K562 (cell line): Measurements from ENCODE around the gene TNPO2. TPM values are rescaled to one million over a fixed set of nuclear protein-coding genes. Genes with fewer than 3 reads are reported as not detected.
A peak's percentile ranks its signal among the peaks of the same experiment; 100 is the strongest.

Experiments used
- CCAR2 ChIP-seq: fragments of 200-400 bp; formaldehyde crosslinking; IDR thresholded peaks from 2 replicates; pipeline ENCODE4 v1.6.1; 2017; ENCODE audit warnings: mild to moderate bottlenecking, low read depth, low read length
- CLOCK ChIP-seq: fragments of 250-450 bp; sonication (Bioruptor Pico); IDR thresholded peaks from 2 replicates; pipeline ENCODE4 v1.4.0; 2020; ENCODE audit warnings: mild to moderate bottlenecking, moderate library complexity, borderline replicate concordance
- ETV5 ChIP-seq: sonication (generic); formaldehyde crosslinking; IDR thresholded peaks from 2 replicates; pipeline ENCODE4 v1.4.0; 2020; ENCODE audit warnings: low read depth, mild to moderate bottlenecking, missing genetic modification reagents
- HMG20B ChIP-seq: fragments of 250-450 bp; sonication (Bioruptor Pico); IDR thresholded peaks from 2 replicates; pipeline ENCODE4 v1.5.0; 2021; ENCODE audit warnings: mild to moderate bottlenecking
- HNRNPL ChIP-seq: fragments of 200-400 bp; formaldehyde crosslinking; IDR thresholded peaks from 2 replicates; pipeline ENCODE4 v1.6.1; 2017; ENCODE audit warnings: low read depth, mild to moderate bottlenecking, low read length
- ILF3 ChIP-seq: fragments of 450-650 bp; IDR thresholded peaks from 2 replicates; pipeline ENCODE4 v1.6.1; 2018; ENCODE audit warnings: antibody characterized with exemption, mild to moderate bottlenecking, moderate library complexity, borderline replicate concordance
- NCOA2 ChIP-seq, 2 experiments: fragments of 450-650 bp; IDR thresholded peaks; 2 replicates each; pipeline ENCODE4 v1.6.1; 2018; ENCODE audit warnings: mild to moderate bottlenecking in 2 of 2, moderate library complexity in 1 of 2; ENCODE audit not compliant: partially characterized antibody in 2 of 2
- NFYB ChIP-seq: IDR thresholded peaks from 2 replicates; pipeline ENCODE4 v1.6.1; 2011; ENCODE audit warnings: mild to moderate bottlenecking, moderate library complexity; ENCODE audit not compliant: insufficient read length; ENCODE audit errors: extremely low read depth
- NR2C1 ChIP-seq, 2 experiments: fragments of 450-650 bp; IDR thresholded peaks; 2 replicates each; pipeline ENCODE4 v1.6.1; 2017; ENCODE audit warnings: mild to moderate bottlenecking in 2 of 2, antibody characterized with exemption in 1 of 2, inconsistent platforms in 1 of 2, missing compliant biosample characterization in 1 of 2, missing genetic modification characterization in 1 of 2
- POLR2A ChIP-seq: fragments of 450-650 bp; conservative IDR thresholded peaks from 2 replicates; pipeline ENCODE4 v1.6.1; 2016
- RUNX1 ChIP-seq: sonication (generic); IDR thresholded peaks from 2 replicates; pipeline ENCODE4 v1.6.1; 2016; ENCODE audit warnings: antibody characterized with exemption, low read depth
- SP1 ChIP-seq: sonication (generic); formaldehyde crosslinking; IDR thresholded peaks from 2 replicates; pipeline ENCODE4 v1.8.1; 2022; ENCODE audit warnings: mild to moderate bottlenecking, missing genetic modification reagents
- TAF9B ChIP-seq: fragments of 450-650 bp; IDR thresholded peaks from 2 replicates; pipeline ENCODE4 v1.6.1; 2018; ENCODE audit warnings: mild to moderate bottlenecking; ENCODE audit not compliant: partially characterized antibody
- TAL1 ChIP-seq: fragments of 450-650 bp; IDR thresholded peaks from 2 replicates; pipeline ENCODE4 v1.6.1; 2016; ENCODE audit warnings: mild to moderate bottlenecking
- TCF7L2 ChIP-seq: fragments of 150-350 bp; IDR thresholded peaks from 2 replicates; pipeline ENCODE4 v1.6.1; 2016; ENCODE audit warnings: low read depth, mild to moderate bottlenecking, low read length, moderate library complexity
- ZKSCAN8 ChIP-seq: fragments of 200-800 bp; sonication (Bioruptor generic); IDR thresholded peaks from 2 replicates; pipeline ENCODE4 v1.6.1; 2016; ENCODE audit warnings: missing genetic modification characterization, missing compliant biosample characterization
- ZNF146 ChIP-seq: IDR thresholded peaks from one replicate; pipeline ENCODE4 v1.6.1; 2018; ENCODE audit warnings: missing compliant biosample characterization; ENCODE audit not compliant: unreplicated experiment
- polyA plus RNA-seq, 8 experiments: library from polyadenylated mRNA; depleted of rRNA in 4 of 8; stranded (reverse) in 5 of 8; unstranded in 3 of 8; fragments of >200 nt; fragmentation: Nextera tagmentation in 2 of 8; fragmentation: Illumina TruSeq in 1 of 8; extraction: Ambion mirVana in 2 of 8; extraction: Trizol in 1 of 8; gene quantifications; 2 replicates each; pipeline versions ENCODE4 v1.2.1 to v1.2.3, GENCODE V29; 2011 to 2014; ENCODE audit warnings: inconsistent platforms in 1 of 8, missing spikeins in 1 of 8
- total RNA-seq, 7 experiments: library from RNA; depleted of rRNA in 6 of 7; stranded (reverse); fragments of >200 nt in 6 of 7; fragmentation: Illumina TruSeq in 2 of 7; extraction: Trizol in 2 of 7; gene quantifications; 2 replicates each; pipeline versions ENCODE4 v1.2.1 to v1.2.3, GENCODE V29; 2011 to 2021; ENCODE audit warnings: low replicate concordance in 1 of 7
- TF ChIP-seq, protein P1 (sequence below): sonication (generic); formaldehyde crosslinking; IDR thresholded peaks from 2 replicates; pipeline ENCODE4 v1.8.1; 2023; ENCODE audit warnings: mild to moderate bottlenecking, missing genetic modification reagents
- TF ChIP-seq, protein P2 (sequence below), 3 experiments: IDR thresholded peaks in 2 of 3; conservative IDR thresholded peaks in 1 of 3; 2 replicates each; pipeline ENCODE4 v1.5.1; 2011 to 2012; ENCODE audit warnings: low read length in 3 of 3, mild to moderate bottlenecking in 3 of 3, control low read depth in 2 of 3, improper control_type of control experiment in 1 of 3, inconsistent platforms in 1 of 3, low read depth in 1 of 3, mixed read lengths in 1 of 3, moderate library complexity in 1 of 3; ENCODE audit not compliant: insufficient read depth in 2 of 3

The TNPO2 gene
- total and polyA plus RNA-seq, 9 of the 15 experiments (the other 6 are each of a cell fraction or from before 2014, with no cell fraction given): 6.0 to 126 (median 53.8) TPM

GRCh38 chr19:12669270-12670158 lies 54.2 kb downstream of the TNPO2 start (continued):
- TF ChIP-seq CLOCK (no peak), POLR2A (peak; percentile 79), ZNF146 (CRISPR knock-in tag) (no peak), SP1 (CRISPR knock-in tag) (peak; percentile 62), TAL1 (peak; percentile 42; the same call in 1 of the 2 replicates), ETV5 (CRISPR knock-in tag) (0 out of 2 replicates have a peak, but pooled peaks have one; percentile 64), CCAR2 (no peak), RUNX1 (no peak), TCF7L2 (0 out of 2 replicates have a peak, but pooled peaks have one; percentile 49), NFYB (no peak), ILF3 (0 out of 2 replicates have a peak, but pooled peaks have one; percentile 16), ZKSCAN8 (CRISPR knock-in tag) (no peak), NCOA2 (IDR thresholded peaks at IDR 0.05; ENCODE audit: partially characterized antibody in 2 of 2) (no peak), NR2C1 (IDR thresholded peaks at IDR 0.05) (peak; percentile 99), NR2C1 (tag; IDR thresholded peaks at IDR 0.05) (peak; percentile 99), TAF9B (no peak), HMG20B (CRISPR knock-in tag) (no peak), HNRNPL (no peak)
- TF ChIP-seq, protein P1, sequence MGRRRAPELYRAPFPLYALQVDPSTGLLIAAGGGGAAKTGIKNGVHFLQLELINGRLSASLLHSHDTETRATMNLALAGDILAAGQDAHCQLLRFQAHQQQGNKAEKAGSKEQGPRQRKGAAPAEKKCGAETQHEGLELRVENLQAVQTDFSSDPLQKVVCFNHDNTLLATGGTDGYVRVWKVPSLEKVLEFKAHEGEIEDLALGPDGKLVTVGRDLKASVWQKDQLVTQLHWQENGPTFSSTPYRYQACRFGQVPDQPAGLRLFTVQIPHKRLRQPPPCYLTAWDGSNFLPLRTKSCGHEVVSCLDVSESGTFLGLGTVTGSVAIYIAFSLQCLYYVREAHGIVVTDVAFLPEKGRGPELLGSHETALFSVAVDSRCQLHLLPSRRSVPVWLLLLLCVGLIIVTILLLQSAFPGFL (CRISPR knock-in tag): no peak
- TF ChIP-seq, protein P2, sequence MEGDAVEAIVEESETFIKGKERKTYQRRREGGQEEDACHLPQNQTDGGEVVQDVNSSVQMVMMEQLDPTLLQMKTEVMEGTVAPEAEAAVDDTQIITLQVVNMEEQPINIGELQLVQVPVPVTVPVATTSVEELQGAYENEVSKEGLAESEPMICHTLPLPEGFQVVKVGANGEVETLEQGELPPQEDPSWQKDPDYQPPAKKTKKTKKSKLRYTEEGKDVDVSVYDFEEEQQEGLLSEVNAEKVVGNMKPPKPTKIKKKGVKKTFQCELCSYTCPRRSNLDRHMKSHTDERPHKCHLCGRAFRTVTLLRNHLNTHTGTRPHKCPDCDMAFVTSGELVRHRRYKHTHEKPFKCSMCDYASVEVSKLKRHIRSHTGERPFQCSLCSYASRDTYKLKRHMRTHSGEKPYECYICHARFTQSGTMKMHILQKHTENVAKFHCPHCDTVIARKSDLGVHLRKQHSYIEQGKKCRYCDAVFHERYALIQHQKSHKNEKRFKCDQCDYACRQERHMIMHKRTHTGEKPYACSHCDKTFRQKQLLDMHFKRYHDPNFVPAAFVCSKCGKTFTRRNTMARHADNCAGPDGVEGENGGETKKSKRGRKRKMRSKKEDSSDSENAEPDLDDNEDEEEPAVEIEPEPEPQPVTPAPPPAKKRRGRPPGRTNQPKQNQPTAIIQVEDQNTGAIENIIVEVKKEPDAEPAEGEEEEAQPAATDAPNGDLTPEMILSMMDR (IDR thresholded peaks at IDR 0.05 in 2 of 3, conservative IDR thresholded peaks at IDR 0.05 in 1 of 3; ENCODE audit: insufficient read depth in 2 of 3, low read depth in 1 of 3, low read length in 3 of 3): no peak
